ENCODE results near the gene TFF2.

TFF2 gene

GRCh38 chr21:42347601-42348327, 3.0 kb downstream of the TFF2 start:
- DNase-seq (ENCODE audit: low read depth) = no peak
- TF ChIP-seq, protein P1, sequence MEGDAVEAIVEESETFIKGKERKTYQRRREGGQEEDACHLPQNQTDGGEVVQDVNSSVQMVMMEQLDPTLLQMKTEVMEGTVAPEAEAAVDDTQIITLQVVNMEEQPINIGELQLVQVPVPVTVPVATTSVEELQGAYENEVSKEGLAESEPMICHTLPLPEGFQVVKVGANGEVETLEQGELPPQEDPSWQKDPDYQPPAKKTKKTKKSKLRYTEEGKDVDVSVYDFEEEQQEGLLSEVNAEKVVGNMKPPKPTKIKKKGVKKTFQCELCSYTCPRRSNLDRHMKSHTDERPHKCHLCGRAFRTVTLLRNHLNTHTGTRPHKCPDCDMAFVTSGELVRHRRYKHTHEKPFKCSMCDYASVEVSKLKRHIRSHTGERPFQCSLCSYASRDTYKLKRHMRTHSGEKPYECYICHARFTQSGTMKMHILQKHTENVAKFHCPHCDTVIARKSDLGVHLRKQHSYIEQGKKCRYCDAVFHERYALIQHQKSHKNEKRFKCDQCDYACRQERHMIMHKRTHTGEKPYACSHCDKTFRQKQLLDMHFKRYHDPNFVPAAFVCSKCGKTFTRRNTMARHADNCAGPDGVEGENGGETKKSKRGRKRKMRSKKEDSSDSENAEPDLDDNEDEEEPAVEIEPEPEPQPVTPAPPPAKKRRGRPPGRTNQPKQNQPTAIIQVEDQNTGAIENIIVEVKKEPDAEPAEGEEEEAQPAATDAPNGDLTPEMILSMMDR (IDR thresholded peaks at IDR 0.05; ENCODE audit: control insufficient read depth, extremely low read depth, insufficient read depth) = no peak
- H3K4me3 ChIP-seq (ENCODE audit: low read depth, low read length) = no peak overlapping the region

DNA sequence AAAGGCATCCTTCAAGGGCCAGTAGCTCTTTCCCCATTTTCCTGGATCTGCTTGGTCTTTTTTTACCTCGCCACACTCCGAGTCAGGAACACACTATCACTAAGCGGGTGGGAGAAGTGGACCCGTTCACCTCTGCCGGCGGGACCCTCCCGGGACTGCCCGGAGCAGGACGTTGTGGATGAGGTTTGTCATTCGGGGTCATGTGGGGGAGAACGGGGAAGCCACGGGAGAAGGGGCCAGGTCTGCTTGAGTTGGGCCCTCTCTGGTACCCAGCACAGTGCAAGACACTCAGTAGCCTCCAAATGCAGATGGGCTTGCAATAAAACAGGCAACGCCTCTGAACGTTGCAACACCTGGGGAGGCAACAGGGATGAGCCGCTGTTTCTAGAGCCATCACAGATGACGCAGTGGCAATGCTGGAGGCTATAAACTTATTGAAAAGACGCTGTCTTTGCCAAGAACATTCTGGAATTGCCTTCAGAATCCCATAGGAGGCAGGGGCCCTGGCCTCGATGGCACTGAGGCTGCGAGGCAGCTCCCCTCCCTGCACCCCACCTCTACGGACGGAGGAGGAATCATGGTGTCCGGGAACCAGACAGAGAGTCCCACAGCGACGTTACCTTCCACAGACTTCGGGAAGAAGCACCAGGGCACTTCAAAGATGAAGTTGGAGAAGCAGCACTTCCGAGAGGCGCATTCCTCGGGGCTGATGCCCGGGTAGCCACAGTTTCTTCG, 3.8 kb downstream of the TFF2 start:
- DNase-seq (ENCODE audit: low read depth) = no peak
- no peak overlapping the region for H3K4me3 ChIP-seq (ENCODE audit: low read depth, low read length)
- TF ChIP-seq, protein P1 (IDR thresholded peaks at IDR 0.05; ENCODE audit: control insufficient read depth, extremely low read depth, insufficient read depth) = no peak

DNA sequence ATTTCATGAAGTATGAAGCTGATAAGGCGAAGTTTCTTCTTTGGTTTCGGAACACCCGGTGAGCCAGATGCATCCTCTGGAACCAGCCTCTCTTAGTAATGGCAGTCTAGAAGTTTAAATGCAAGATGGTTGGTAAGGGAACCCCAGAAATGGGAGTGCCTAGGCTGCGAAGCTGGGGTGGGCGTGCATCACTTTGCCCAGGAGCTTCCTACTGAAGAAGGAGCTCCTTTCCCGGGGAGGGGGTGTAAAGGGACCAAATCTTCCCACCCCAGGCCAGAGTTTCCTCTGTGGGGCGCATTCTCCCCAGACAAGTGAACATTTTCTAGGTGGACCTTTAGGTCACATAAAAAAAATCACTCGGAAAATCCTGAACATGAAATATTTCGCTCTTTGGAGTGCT, 4.4 kb downstream of the TFF2 start:
- H3K4me3 ChIP-seq (ENCODE audit: low read depth, low read length) = no peak overlapping the region
- no peak for DNase-seq (ENCODE audit: low read depth)
- TF ChIP-seq, protein P1 (IDR thresholded peaks at IDR 0.05; ENCODE audit: control insufficient read depth, extremely low read depth, insufficient read depth) = no peak

GRCh38 chr21:42344631-42345030, 6.2 kb downstream of the TFF2 start:
- TF ChIP-seq, protein P1 (IDR thresholded peaks at IDR 0.05; ENCODE audit: control insufficient read depth, extremely low read depth, insufficient read depth) = no peak

DNA sequence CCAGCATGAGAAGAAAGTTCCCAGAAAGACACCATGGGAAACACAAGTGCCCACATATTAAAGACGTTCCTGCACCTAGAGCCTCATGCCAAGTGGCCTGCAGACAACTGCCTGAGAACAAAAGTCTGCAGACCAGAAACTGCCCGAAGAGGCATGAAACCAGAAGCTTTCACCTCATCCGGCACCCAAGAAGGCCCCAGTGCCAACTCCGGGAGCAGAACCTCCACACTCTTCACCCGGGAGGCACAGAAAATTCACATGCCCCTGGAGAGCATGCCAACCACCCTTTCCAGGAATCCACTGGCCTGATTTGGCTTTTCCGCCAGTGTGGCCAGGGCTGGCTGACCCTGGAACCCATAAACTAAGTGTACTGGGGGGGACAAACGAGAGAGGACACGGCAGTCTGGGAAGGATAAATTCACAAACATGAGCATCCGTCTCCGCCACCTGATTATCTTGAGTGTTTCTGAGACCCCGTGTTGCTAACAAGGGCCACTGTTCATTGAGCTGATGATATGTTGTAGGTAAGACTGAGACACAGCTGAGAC, 6.8 kb downstream of the TFF2 start:
- H3K4me3 ChIP-seq (ENCODE audit: low read depth, low read length) = no peak overlapping the region
- no peak for DNase-seq (ENCODE audit: low read depth)
- TF ChIP-seq, protein P1 (IDR thresholded peaks at IDR 0.05; ENCODE audit: control insufficient read depth, extremely low read depth, insufficient read depth) = no peak

More at GRCh38 chr21:42344631-42345030, 6.2 kb downstream of the TFF2 start:
- no peak overlapping the region for H3K4me3 ChIP-seq (ENCODE audit: low read depth, low read length)
- DNase-seq (ENCODE audit: low read depth) = no peak

- H3K4me3 ChIP-seq (ENCODE audit: low read depth, low read length) = no peak overlapping the region
- DNase-seq (ENCODE audit: low read depth) = no peak
- TF ChIP-seq, protein P1 (IDR thresholded peaks at IDR 0.05; ENCODE audit: control insufficient read depth, extremely low read depth, insufficient read depth) = no peak
Observed at GRCh38 chr21:42343556-42343955, 7.2 kb downstream of the TFF2 start.
